WTC11 (cell line): ENCODE measurements around the gene SPECC1L. TPM values are rescaled to one million over a fixed set of nuclear protein-coding genes. Genes with fewer than 3 reads are reported as not detected.

Experiments used
- ATAC-seq: fragments of 200-7000 bp; cut with Tn5 transposase; 2 replicates; pipeline ENCODE4 v1.10.0; 2021; ENCODE audit warnings: mild to moderate bottlenecking, moderate library complexity
- CTCF ChIA-PET: fragments of 300-600 bp; sonication (Branson Sonifier 250); formaldehyde crosslinking; loops from one replicate; lab custom pipeline; 2021; ENCODE audit warnings: antibody characterized with exemption; lab: Charles Lee
- POLR2A ChIA-PET: fragments of 350-600 bp; sonication (Branson Sonifier 250); formaldehyde crosslinking; loops from one replicate; lab custom pipeline; 2021; ENCODE audit warnings: antibody characterized with exemption; lab: Charles Lee
- DNase-seq: peaks from one replicate; pipeline ENCODE4 v3.0.0; 2021; ENCODE audit warnings: low spot score
- H3K27ac Mint-ChIP-seq: 2 replicates; pipeline ENCODE4 v1.8.0; 2021; ENCODE audit warnings: mixed read lengths
- H3K27me3 Mint-ChIP-seq: 2 replicates; pipeline ENCODE4 v1.8.0; 2021; ENCODE audit warnings: low read depth, mild to moderate bottlenecking, moderate library complexity, mixed read lengths
- H3K36me3 Mint-ChIP-seq: 2 replicates; pipeline ENCODE4 v1.8.0; 2021; ENCODE audit warnings: mixed read lengths
- H3K4me1 Mint-ChIP-seq: 2 replicates; pipeline ENCODE4 v1.8.0; 2022; ENCODE audit warnings: mixed read lengths
- H3K4me3 Mint-ChIP-seq: 2 replicates; pipeline ENCODE4 v1.8.0; 2021; ENCODE audit warnings: mild to moderate bottlenecking, moderate library complexity, mixed read lengths
- H3K9me3 Mint-ChIP-seq: 2 replicates; pipeline ENCODE4 v1.8.0; 2021; ENCODE audit warnings: mixed read lengths
- ATF1 ChIP-seq: sonication (generic); formaldehyde crosslinking; IDR thresholded peaks from 2 replicates; pipeline ENCODE4 v1.8.1; 2023; ENCODE audit warnings: mild to moderate bottlenecking, moderate library complexity, missing genetic modification reagents
- ATF3 ChIP-seq: sonication (generic); formaldehyde crosslinking; conservative IDR thresholded peaks from 2 replicates; pipeline ENCODE4 v1.8.1; 2022; ENCODE audit warnings: mild to moderate bottlenecking, missing genetic modification reagents
- ATF6 ChIP-seq: sonication (generic); formaldehyde crosslinking; IDR thresholded peaks from 2 replicates; pipeline ENCODE4 v1.8.1; 2023; ENCODE audit warnings: mild to moderate bottlenecking, missing genetic modification reagents
- ELF4 ChIP-seq: sonication (generic); formaldehyde crosslinking; IDR thresholded peaks from 2 replicates; pipeline ENCODE4 v1.8.1; 2022; ENCODE audit warnings: low read depth, mild to moderate bottlenecking, moderate library complexity, missing genetic modification reagents
- IRF1 ChIP-seq: sonication (generic); formaldehyde crosslinking; IDR thresholded peaks from 2 replicates; pipeline ENCODE4 v1.8.0; 2023; ENCODE audit warnings: missing genetic modification reagents
- MYBL2 ChIP-seq: sonication (generic); formaldehyde crosslinking; IDR thresholded peaks from 2 replicates; pipeline ENCODE4 v1.8.1; 2023; ENCODE audit warnings: mild to moderate bottlenecking, moderate library complexity, missing genetic modification reagents
- NFE2L1 ChIP-seq: sonication (generic); formaldehyde crosslinking; IDR thresholded peaks from 2 replicates; pipeline ENCODE4 v1.8.1; 2023; ENCODE audit warnings: missing genetic modification reagents
- NR3C1 ChIP-seq: sonication (generic); formaldehyde crosslinking; conservative IDR thresholded peaks from 2 replicates; pipeline ENCODE4 v1.8.1; 2023; ENCODE audit warnings: low read depth, mild to moderate bottlenecking, missing genetic modification reagents
- RELA ChIP-seq: sonication (generic); formaldehyde crosslinking; IDR thresholded peaks from 2 replicates; pipeline ENCODE4 v1.8.1; 2022; ENCODE audit warnings: missing genetic modification reagents, mild to moderate bottlenecking, borderline replicate concordance
- SMAD3 ChIP-seq: sonication (generic); formaldehyde crosslinking; IDR thresholded peaks from 2 replicates; pipeline ENCODE4 v1.8.0; 2022; ENCODE audit warnings: missing genetic modification reagents, mild to moderate bottlenecking, borderline replicate concordance
- TEAD1 ChIP-seq: sonication (generic); formaldehyde crosslinking; IDR thresholded peaks from 2 replicates; pipeline ENCODE4 v1.8.0; 2022; ENCODE audit warnings: mild to moderate bottlenecking, missing genetic modification reagents
- ZBTB21 ChIP-seq: sonication (generic); formaldehyde crosslinking; IDR thresholded peaks from 2 replicates; pipeline ENCODE4 v1.8.1; 2023; ENCODE audit warnings: mild to moderate bottlenecking, missing genetic modification reagents, borderline replicate concordance
- ZNF416 ChIP-seq: fragments of 250-450 bp; sonication (Bioruptor Pico); IDR thresholded peaks from 2 replicates; pipeline ENCODE4 v1.9.0; 2021; ENCODE audit warnings: mild to moderate bottlenecking, inconsistent platforms
- ZNF423 ChIP-seq: fragments of 250-450 bp; sonication (Bioruptor Pico); IDR thresholded peaks from 2 replicates; pipeline ENCODE4 v2.1.2; 2022; ENCODE audit warnings: mild to moderate bottlenecking, moderate library complexity
- ZNF671 ChIP-seq: fragments of 250-450 bp; sonication (Bioruptor Pico); IDR thresholded peaks from 2 replicates; pipeline ENCODE4 v1.8.0; 2021; ENCODE audit warnings: mild to moderate bottlenecking
- total RNA-seq: library from RNA; stranded (reverse); gene quantifications from 3 replicates; pipeline ENCODE4 v1.2.3, GENCODE V29; 2021
- TF ChIP-seq, protein P1 (sequence below): sonication (generic); formaldehyde crosslinking; IDR thresholded peaks from 2 replicates; pipeline ENCODE4 v1.8.0; 2022; ENCODE audit warnings: missing genetic modification reagents
- TF ChIP-seq, protein P2 (sequence below): sonication (generic); formaldehyde crosslinking; IDR thresholded peaks from 2 replicates; pipeline ENCODE4 v1.8.0; 2022; ENCODE audit warnings: mild to moderate bottlenecking, missing genetic modification reagents
- TF ChIP-seq, protein P3 (sequence below): fragments of 250-450 bp; sonication (Bioruptor Pico); IDR thresholded peaks from 2 replicates; pipeline ENCODE4 v1.9.0; 2021; ENCODE audit warnings: mild to moderate bottlenecking

SPECC1L gene
- total RNA-seq, 1 experiment from 2014 or later, result 44.6 TPM

GRCh38 chr22:24303007-24303406, 32.4 kb downstream of the SPECC1L start:
- no peak overlapping the region for H3K27ac Mint-ChIP-seq
- TF ChIP-seq NFE2L1 (no peak), MYBL2 (CRISPR knock-in tag) (no peak)
- no peaks in the 10 kb centered on the region for H3K27me3 Mint-ChIP-seq
- H3K9me3 Mint-ChIP-seq, result peaks cover 15% of the 10 kb centered on the region
- ATAC-seq (no peak), DNase-seq (no peak)
- ChIA-PET CTCF (interaction anchor here (1.1 kb wide), 1 partner anchor 113 kb away, joined by 3 read pairs; no protein-coding TSS in a partner anchor), POLR2A (no interaction called here)
- no peak overlapping the region for H3K4me3 Mint-ChIP-seq
- H3K36me3 Mint-ChIP-seq, result peaks cover 44% of the 10 kb centered on the region
- H3K4me1 Mint-ChIP-seq, result no peaks in the 10 kb centered on the region

DNA sequence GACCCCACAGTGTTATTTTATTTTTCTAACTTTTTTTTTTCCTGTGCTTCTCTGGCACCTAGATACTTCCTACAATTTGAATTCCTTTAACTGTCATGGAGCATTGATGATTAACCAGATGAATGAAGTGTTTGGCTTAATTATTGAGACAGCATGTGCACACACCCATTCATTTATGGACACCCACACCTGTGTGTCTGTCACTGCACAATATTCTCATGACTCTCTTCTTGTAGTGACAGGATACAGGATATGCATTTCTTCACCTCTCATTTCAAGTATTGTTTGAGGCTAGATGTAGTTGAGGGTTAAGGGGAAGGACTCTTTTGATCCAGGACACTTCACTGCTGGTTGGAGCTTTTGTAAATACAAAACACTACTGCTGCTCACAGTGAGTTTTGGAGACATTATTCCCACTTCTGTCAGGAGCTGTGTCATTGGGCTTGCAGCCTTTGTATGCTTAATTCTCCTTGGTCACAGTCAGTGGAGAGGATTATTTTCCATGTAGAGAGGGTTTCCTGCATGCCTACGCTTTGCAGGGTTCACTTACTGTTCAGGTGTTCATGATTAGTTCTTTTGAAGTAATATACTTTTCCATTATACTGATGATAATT, 33.5 kb downstream of the SPECC1L start:
- DNase-seq, result no peak
- ChIA-PET CTCF (no interaction called here), POLR2A (no interaction called here)
- H3K9me3 Mint-ChIP-seq, result peaks cover 15% of the 10 kb centered on the region
- no peaks in the 10 kb centered on the region for H3K4me1 Mint-ChIP-seq
- no peak overlapping the region for H3K27ac Mint-ChIP-seq
- H3K36me3 Mint-ChIP-seq, result peaks cover 44% of the 10 kb centered on the region
- ATAC-seq, result no peak
- no peak for TF ChIP-seq ATF1 (CRISPR knock-in tag)
- no peak for TF ChIP-seq ZBTB21 (CRISPR knock-in tag)
- TF ChIP-seq ZNF423 (CRISPR knock-in tag), result no peak
- TF ChIP-seq NR3C1 (CRISPR knock-in tag), result no peak
- no peak for TF ChIP-seq ATF6 (CRISPR knock-in tag)
- TF ChIP-seq TEAD1 (CRISPR knock-in tag), result no peak
- TF ChIP-seq ELF4 (CRISPR knock-in tag), result no peak
- TF ChIP-seq ATF3, result no peak
- TF ChIP-seq, protein P1, sequence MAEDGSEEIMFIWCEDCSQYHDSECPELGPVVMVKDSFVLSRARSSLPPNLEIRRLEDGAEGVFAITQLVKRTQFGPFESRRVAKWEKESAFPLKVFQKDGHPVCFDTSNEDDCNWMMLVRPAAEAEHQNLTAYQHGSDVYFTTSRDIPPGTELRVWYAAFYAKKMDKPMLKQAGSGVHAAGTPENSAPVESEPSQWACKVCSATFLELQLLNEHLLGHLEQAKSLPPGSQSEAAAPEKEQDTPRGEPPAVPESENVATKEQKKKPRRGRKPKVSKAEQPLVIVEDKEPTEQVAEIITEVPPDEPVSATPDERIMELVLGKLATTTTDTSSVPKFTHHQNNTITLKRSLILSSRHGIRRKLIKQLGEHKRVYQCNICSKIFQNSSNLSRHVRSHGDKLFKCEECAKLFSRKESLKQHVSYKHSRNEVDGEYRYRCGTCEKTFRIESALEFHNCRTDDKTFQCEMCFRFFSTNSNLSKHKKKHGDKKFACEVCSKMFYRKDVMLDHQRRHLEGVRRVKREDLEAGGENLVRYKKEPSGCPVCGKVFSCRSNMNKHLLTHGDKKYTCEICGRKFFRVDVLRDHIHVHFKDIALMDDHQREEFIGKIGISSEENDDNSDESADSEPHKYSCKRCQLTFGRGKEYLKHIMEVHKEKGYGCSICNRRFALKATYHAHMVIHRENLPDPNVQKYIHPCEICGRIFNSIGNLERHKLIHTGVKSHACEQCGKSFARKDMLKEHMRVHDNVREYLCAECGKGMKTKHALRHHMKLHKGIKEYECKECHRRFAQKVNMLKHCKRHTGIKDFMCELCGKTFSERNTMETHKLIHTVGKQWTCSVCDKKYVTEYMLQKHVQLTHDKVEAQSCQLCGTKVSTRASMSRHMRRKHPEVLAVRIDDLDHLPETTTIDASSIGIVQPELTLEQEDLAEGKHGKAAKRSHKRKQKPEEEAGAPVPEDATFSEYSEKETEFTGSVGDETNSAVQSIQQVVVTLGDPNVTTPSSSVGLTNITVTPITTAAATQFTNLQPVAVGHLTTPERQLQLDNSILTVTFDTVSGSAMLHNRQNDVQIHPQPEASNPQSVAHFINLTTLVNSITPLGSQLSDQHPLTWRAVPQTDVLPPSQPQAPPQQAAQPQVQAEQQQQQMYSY (CRISPR knock-in tag), result no peak
- no peak for TF ChIP-seq SMAD3
- TF ChIP-seq, protein P2, sequence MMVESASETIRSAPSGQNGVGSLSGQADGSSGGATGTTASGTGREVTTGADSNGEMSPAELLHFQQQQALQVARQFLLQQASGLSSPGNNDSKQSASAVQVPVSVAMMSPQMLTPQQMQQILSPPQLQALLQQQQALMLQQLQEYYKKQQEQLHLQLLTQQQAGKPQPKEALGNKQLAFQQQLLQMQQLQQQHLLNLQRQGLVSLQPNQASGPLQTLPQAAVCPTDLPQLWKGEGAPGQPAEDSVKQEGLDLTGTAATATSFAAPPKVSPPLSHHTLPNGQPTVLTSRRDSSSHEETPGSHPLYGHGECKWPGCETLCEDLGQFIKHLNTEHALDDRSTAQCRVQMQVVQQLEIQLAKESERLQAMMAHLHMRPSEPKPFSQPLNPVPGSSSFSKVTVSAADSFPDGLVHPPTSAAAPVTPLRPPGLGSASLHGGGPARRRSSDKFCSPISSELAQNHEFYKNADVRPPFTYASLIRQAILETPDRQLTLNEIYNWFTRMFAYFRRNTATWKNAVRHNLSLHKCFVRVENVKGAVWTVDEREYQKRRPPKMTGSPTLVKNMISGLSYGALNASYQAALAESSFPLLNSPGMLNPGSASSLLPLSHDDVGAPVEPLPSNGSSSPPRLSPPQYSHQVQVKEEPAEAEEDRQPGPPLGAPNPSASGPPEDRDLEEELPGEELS (CRISPR knock-in tag), result no peak
- no peak for TF ChIP-seq ZNF671 (CRISPR knock-in tag)
- no peak for TF ChIP-seq RELA
- no peak for TF ChIP-seq IRF1 (CRISPR knock-in tag)
- TF ChIP-seq NFE2L1, result no peak
- TF ChIP-seq, protein P3, sequence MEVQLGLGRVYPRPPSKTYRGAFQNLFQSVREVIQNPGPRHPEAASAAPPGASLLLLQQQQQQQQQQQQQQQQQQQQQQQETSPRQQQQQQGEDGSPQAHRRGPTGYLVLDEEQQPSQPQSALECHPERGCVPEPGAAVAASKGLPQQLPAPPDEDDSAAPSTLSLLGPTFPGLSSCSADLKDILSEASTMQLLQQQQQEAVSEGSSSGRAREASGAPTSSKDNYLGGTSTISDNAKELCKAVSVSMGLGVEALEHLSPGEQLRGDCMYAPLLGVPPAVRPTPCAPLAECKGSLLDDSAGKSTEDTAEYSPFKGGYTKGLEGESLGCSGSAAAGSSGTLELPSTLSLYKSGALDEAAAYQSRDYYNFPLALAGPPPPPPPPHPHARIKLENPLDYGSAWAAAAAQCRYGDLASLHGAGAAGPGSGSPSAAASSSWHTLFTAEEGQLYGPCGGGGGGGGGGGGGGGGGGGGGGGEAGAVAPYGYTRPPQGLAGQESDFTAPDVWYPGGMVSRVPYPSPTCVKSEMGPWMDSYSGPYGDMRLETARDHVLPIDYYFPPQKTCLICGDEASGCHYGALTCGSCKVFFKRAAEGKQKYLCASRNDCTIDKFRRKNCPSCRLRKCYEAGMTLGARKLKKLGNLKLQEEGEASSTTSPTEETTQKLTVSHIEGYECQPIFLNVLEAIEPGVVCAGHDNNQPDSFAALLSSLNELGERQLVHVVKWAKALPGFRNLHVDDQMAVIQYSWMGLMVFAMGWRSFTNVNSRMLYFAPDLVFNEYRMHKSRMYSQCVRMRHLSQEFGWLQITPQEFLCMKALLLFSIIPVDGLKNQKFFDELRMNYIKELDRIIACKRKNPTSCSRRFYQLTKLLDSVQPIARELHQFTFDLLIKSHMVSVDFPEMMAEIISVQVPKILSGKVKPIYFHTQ (CRISPR knock-in tag), result no peak
- no peak for TF ChIP-seq ZNF416 (CRISPR knock-in tag)
- no peak overlapping the region for H3K4me3 Mint-ChIP-seq
- no peaks in the 10 kb centered on the region for H3K27me3 Mint-ChIP-seq
